Cardiac fibroblast (primary cell): Measurements from ENCODE around the gene IRF1.
A peak's percentile ranks its signal among the peaks of the same experiment; 100 is the strongest.

ENCODE experiments used
- DNase-seq, 2 donors: peaks; one replicate each; pipeline versions ENCODE4 v3.0.0 to v3.0.0-alpha.2; 2010; ENCODE audit warnings: low read depth in 2 of 2
- H3K4me3 ChIP-seq, 2 donors: replicated peaks in 1 of 2; 1 replicate in 1 of 2; 2 replicates in 1 of 2; pipeline ENCODE4 v1.5.1; 2011; ENCODE audit warnings: low read depth in 2 of 2, low read length in 2 of 2, mild to moderate bottlenecking in 2 of 2, moderate library complexity in 1 of 2
- TF ChIP-seq, protein P1 (sequence below): IDR thresholded peaks from one replicate; pipeline ENCODE4 v1.5.1; 2011; ENCODE audit warnings: low read depth, mild to moderate bottlenecking, low read length, inconsistent platforms

IRF1 gene

DNA sequence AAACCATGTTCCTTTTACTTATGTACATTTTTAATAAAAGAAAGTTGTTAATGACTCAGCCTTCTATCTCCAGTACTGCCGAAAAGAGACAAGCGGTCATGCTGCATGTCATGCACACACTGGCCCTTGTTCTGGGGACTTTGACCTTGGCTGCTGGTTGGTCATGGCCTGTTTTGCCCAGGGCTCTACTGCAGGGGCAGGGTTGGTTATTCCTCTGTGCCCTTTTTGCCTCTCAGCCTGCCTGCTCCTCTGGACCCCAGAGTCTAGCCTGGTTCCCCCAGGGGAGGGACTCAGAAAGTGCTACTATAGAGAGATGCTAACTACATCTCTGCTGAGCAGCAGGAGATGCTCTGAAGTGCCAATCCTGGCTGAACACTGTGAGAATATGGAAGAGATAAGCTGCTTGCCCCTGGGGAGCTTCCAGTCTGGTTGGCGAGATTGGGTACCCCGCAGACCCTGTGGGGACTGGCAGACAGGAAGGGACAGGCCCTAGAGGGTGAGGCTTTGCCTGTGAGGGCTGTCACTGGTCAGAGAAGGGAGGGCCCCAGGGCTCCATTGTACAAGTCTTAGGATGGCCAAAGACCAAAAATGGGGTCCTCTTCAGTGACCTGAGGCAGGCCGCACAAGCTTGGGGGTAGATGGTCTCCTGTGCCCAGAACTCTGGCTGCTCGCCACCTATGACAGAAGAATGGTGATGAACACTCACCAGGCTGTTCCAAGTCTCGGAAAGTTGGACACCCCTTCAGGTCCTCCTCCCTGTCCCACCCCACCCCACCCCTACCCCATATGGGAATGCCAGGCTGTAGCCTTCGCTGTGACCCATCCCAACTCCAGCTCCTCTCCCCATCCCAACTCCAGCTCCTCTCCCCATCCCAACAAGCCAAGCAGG lies 14.3 kb downstream of the IRF1 start:
- TF ChIP-seq, protein P1, sequence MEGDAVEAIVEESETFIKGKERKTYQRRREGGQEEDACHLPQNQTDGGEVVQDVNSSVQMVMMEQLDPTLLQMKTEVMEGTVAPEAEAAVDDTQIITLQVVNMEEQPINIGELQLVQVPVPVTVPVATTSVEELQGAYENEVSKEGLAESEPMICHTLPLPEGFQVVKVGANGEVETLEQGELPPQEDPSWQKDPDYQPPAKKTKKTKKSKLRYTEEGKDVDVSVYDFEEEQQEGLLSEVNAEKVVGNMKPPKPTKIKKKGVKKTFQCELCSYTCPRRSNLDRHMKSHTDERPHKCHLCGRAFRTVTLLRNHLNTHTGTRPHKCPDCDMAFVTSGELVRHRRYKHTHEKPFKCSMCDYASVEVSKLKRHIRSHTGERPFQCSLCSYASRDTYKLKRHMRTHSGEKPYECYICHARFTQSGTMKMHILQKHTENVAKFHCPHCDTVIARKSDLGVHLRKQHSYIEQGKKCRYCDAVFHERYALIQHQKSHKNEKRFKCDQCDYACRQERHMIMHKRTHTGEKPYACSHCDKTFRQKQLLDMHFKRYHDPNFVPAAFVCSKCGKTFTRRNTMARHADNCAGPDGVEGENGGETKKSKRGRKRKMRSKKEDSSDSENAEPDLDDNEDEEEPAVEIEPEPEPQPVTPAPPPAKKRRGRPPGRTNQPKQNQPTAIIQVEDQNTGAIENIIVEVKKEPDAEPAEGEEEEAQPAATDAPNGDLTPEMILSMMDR = no peak
- H3K4me3 ChIP-seq = no peak overlapping the region
- no peak for DNase-seq

DNA sequence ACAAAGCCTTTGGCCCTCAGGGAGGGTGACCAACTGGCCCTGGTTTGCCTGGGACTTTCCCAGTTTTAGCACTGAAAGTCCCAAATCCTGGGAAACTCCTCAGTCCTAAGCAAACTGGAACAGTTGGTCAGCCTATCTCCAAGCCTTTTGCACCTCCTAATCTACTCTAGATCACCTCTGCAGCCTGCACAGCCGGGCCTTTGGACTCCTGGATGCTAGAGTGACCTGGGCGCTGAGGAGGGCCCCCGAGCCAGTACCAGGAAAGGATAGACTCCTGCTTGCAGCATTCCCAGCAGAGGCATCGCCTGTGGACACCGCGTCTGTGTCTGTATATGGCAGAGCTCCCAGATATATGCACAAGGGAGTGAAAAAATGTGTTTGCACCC lies 15.1 kb downstream of the IRF1 start:
- TF ChIP-seq, protein P1 = no peak
- no peak overlapping the region for H3K4me3 ChIP-seq
- peak in 1 of 2 donors; percentile 46 for DNase-seq

DNA sequence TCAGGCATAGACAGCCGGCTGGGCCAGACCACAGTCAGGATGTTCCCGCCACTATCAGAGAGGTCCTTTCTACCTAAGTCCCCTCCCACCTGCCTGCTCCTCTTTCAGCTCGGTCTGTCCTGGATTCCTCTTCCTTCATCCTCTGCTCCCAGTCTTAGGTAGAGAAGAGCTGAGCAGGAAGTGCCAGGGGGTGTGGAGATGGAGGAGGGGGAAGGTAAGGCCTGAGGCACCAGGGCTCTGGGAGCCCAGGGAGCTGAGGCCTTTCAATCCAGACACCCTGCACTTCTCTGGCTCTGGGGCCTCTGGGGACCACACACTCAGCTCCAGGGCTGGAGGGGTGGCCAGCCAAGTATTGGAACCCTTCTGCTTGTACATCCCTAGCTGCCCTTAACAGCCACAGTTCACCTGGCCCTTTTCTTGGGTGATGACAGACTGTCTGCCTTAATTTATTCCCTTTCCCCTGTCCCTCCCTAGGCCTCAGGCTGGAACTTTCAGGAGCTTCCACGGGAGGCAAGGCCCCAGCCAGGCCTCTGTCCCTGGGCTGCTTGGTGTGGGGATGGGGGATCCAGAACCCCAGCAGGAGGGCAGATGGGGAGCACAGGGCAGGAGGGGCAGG lies 15.6 kb downstream of the IRF1 start:
- no peak overlapping the region for H3K4me3 ChIP-seq
- TF ChIP-seq, protein P1 = no peak
- DNase-seq = no peak

DNA sequence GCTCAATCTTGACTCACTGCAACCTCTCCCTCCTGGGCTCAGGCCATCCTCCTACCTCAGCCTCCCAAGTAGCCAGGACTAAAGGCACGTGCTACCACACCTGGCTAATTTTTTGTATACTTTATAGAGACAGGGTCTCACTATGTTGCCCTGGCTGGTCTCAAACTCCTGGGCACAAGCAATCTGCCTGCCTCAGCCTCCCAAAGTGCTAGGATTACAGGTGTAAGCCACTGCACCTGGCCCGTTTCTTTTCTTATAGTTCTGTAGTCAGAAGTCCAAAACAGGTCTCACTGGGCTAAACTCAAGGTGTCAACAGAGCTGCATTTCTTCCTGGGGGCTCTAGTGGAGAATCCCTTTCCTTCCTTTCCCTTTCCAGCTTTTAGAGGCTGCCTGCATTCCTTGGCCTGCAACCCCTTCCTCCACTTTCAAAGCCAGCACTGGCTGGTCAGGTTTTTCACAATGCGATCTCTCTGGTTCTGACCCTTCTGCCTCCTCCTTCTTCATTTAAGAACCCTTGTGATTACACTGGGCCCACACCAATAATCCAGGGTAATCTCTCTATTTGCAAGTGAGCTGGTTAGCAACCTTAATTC lies 16.3 kb downstream of the IRF1 start:
- DNase-seq = no peak
- H3K4me3 ChIP-seq = no peak overlapping the region
- TF ChIP-seq, protein P1 = no peak

DNA sequence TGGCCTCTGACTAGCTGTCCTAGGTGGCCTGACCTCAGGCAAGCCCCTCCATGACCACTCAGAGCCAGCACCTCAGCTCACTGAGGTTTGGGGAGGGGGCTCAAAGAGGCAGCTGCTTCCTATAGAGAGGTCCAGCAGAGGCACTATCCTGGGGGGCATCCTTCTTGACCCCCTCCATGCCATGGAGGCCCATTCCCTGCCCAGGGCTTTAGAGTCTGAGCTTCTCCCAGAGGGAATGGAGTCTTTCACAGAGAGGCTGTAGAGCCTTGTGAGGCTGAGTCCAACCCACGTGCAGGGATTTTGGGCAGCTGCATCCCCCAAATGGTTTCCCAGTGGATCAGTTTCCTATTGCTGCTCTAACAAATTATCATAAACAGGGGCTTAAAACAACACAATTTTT lies 16.9 kb downstream of the IRF1 start:
- DNase-seq = no peak
- TF ChIP-seq, protein P1 = no peak
- H3K4me3 ChIP-seq = no peak overlapping the region

DNA sequence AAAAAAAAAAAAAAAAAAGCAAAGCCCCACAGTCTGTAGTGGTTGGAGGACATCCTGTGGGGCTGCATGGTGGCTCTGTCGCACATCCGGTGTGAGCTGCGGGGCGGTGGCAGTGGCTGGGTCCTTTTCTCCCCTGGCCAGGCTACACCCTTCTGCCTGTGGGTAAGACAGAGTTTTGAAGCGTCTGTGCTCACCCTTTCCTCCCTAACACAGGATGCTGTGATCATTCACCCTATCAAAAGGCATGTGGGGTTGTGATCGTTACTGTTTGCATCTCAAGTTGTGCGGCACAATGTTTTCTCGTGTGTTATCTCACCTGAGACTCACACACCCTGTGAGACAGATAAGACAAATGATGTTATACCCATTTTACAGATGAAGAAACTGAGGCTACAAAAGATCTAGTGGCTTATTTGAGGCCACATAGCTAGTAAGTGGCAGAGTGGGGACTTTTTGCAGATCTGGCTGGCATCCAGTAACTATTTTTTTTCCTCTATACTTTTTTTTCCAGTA lies 17.5 kb downstream of the IRF1 start:
- H3K4me3 ChIP-seq = no peak overlapping the region
- no peak for DNase-seq
- TF ChIP-seq, protein P1 = no peak
